HG03159 (cell line): ENCODE results near the gene RET.

Source experiments
- ATAC-seq: cut with Tn5 transposase; IDR thresholded peaks from one replicate; pipeline ENCODE4 v1.9.1; 2021; ENCODE audit warnings: mild to moderate bottlenecking, moderate library complexity; ENCODE audit not compliant: unreplicated experiment

Gene RET

GRCh38 chr10:43105102-43105955, 28.5 kb downstream of the RET start:
- ATAC-seq, result peak; percentile 81

GRCh38 chr10:43105956-43106229, 29.0 kb downstream of the RET start:
- ATAC-seq, result no peak

GRCh38 chr10:43106256-43107091, 29.6 kb downstream of the RET start:
- ATAC-seq, result no peak

GRCh38 chr10:43108951-43109350, 32.1 kb downstream of the RET start:
- no peak for ATAC-seq

GRCh38 chr10:43109671-43110249, 32.9 kb downstream of the RET start:
- ATAC-seq, result no peak

- peak; percentile 49 for ATAC-seq
Observed at GRCh38 chr10:43110338-43111071, 33.6 kb downstream of the RET start.

GRCh38 chr10:43111101-43111500, 34.2 kb downstream of the RET start:
- ATAC-seq, result no peak

GRCh38 chr10:43111921-43112607, 35.2 kb downstream of the RET start:
- ATAC-seq, result no peak

- no peak for ATAC-seq
Observed at GRCh38 chr10:43112608-43112961, 35.7 kb downstream of the RET start.

GRCh38 chr10:43113201-43114087, 36.6 kb downstream of the RET start:
- ATAC-seq, result no peak

GRCh38 chr10:43114088-43114742, 37.3 kb downstream of the RET start:
- ATAC-seq, result no peak

GRCh38 chr10:43114743-43115611, 38.1 kb downstream of the RET start:
- no peak for ATAC-seq

- ATAC-seq, result no peak
Observed at GRCh38 chr10:43115881-43116595, 39.2 kb downstream of the RET start.

- ATAC-seq, result no peak
Observed at GRCh38 chr10:43116596-43116995, 39.7 kb downstream of the RET start.

- ATAC-seq, result no peak
Observed at GRCh38 chr10:43117031-43117776, 40.3 kb downstream of the RET start.

GRCh38 chr10:43117777-43118583, 41.1 kb downstream of the RET start:
- ATAC-seq, result no peak
